Ovary (tissue), 9 donors: ENCODE data around the gene NREP. TPM values are rescaled to one million over a fixed set of nuclear protein-coding genes. Genes with fewer than 3 reads are reported as not detected.

Experiments used
- DNase-seq, 5 donors: peaks; one replicate each; pipeline ENCODE4 v3.0.0-alpha.2; 2019 to 2020
- H3K27ac ChIP-seq, 2 donors: fragments of 200-600 bp; one replicate each; pipeline versions ENCODE4 v1.5.1 to v1.8.0; 2019 to 2022
- H3K27me3 ChIP-seq: fragments of 200-600 bp; one replicate; pipeline ENCODE4 v1.8.0; 2022
- H3K36me3 ChIP-seq: fragments of 200-600 bp; sonication (generic); one replicate; pipeline ENCODE4 v1.5.1; 2019
- H3K4me1 ChIP-seq: one replicate; pipeline ENCODE4 v1.8.1; 2013; ENCODE audit warnings: mild to moderate bottlenecking, moderate library complexity; ENCODE audit not compliant: insufficient read depth
- H3K4me3 ChIP-seq: fragments of 200-600 bp; sonication (generic); one replicate; pipeline ENCODE4 v1.5.1; 2017
- H3K9me3 ChIP-seq, 2 donors: fragments of 200-600 bp in 1 of 2; sonication (generic) in 1 of 2; one replicate each; pipeline versions ENCODE4 v1.5.1 to v1.8.1; 2013 to 2019; ENCODE audit warnings: mild to moderate bottlenecking in 1 of 2, moderate library complexity in 1 of 2
- EP300 ChIP-seq: sonication (generic); formaldehyde crosslinking; IDR thresholded peaks from one replicate; pipeline ENCODE4 v1.6.1; 2017; ENCODE audit warnings: antibody characterized with exemption
- POLR2A ChIP-seq: fragments of 450-650 bp; IDR thresholded peaks from one replicate; pipeline ENCODE4 v1.6.1; 2017; ENCODE audit warnings: antibody characterized with exemption, mild to moderate bottlenecking, moderate library complexity
- WGBS, 3 donors: extraction: QIAGEN DNeasy Blood & Tissue Kit in 1 of 3; methylation state at CpG; one replicate each; pipeline versions ENCODE4 v1.1.5 to v1.1.7; 2013 to 2017; 5-methylcytosine and 5-hydroxymethylcytosine counted together
- intact Hi-C, 4 donors: fragments of 100-400 bp; cut with DNase I; formaldehyde crosslinking; loops; one replicate each; pipeline versions ENCODE4 v1.11.0 to v1.15.1; 2022 to 2023
- polyA plus RNA-seq, 2 donors: library from polyadenylated mRNA; stranded (reverse); fragments of 200-250 nt in 1 of 2; fragments of 350-450 nt in 1 of 2; fragmentation: Illumina TruSeq in 1 of 2; extraction: RNeasy Lipid Tissue Mini Kit (QIAGEN cat#74804) in 1 of 2; gene quantifications; one replicate each; pipeline ENCODE4 v1.2.3, GENCODE V29; 2013 to 2014
- total RNA-seq, 7 donors: library from RNA; depleted of rRNA in 2 of 7; stranded (reverse); fragments of >200 nt in 2 of 7; fragmentation: NEBNext Ultra II Directional in 3 of 7; extraction: Animal tissue kit (Norgen Biotek cat#: 25700) in 3 of 7; gene quantifications; one replicate each; pipeline versions ENCODE4 v1.1.0 to v1.2.4, GENCODE V29; 2016 to 2023
- TF ChIP-seq, protein P1 (sequence below), 3 donors: fragments of 450-650 bp in 2 of 3; fragments of 200-600 bp in 1 of 3; IDR thresholded peaks; one replicate each; pipeline versions ENCODE4 v1.5.1 to v1.8.0; 2016 to 2022; ENCODE audit warnings: antibody characterized with exemption in 3 of 3, mild to moderate bottlenecking in 1 of 3
- donor health status: DM: no; HTN: no; CAD: no; lungs with moderate emphysema.
- donor health status: DM: no; HTN: no; CAD: no.
- donor health status: Bipolar disorder and iron deficiency.
- donor health status: DM: yes; HTN: yes; CAD: no.
- donor health status: DM: no; HTN: no; CAD: no.
- donor health status: DM: yes; HTN: yes; CAD: no.

NREP gene
- total and polyA plus RNA-seq, 9 donors = 17.0 to 129 (median 31.2) TPM

- Histone ChIP-seq H3K4me1 (peaks cover 6% of the 10 kb centered on the region), H3K4me3 (peak overlapping the region; percentile 67), H3K27ac (peak overlapping the region; percentile 65 to 82), H3K9me3 (no peaks in the 10 kb centered on the region), H3K27me3 (no peaks in the 10 kb centered on the region), H3K36me3 (no peaks in the 10 kb centered on the region)
- TF ChIP-seq EP300 = no peak
- TF ChIP-seq POLR2A = peak; percentile 36
- TF ChIP-seq, protein P1, sequence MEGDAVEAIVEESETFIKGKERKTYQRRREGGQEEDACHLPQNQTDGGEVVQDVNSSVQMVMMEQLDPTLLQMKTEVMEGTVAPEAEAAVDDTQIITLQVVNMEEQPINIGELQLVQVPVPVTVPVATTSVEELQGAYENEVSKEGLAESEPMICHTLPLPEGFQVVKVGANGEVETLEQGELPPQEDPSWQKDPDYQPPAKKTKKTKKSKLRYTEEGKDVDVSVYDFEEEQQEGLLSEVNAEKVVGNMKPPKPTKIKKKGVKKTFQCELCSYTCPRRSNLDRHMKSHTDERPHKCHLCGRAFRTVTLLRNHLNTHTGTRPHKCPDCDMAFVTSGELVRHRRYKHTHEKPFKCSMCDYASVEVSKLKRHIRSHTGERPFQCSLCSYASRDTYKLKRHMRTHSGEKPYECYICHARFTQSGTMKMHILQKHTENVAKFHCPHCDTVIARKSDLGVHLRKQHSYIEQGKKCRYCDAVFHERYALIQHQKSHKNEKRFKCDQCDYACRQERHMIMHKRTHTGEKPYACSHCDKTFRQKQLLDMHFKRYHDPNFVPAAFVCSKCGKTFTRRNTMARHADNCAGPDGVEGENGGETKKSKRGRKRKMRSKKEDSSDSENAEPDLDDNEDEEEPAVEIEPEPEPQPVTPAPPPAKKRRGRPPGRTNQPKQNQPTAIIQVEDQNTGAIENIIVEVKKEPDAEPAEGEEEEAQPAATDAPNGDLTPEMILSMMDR (IDR thresholded peaks at IDR 0.05) = peak in 2 of 3 donors; percentile 49 to 51
- 0 to 1% (median 1%) methylated on average over 75 to 98 of the region's 98 CpGs for WGBS, 3 donors
- intact Hi-C loops = no loop called here
- peak; percentile 89 to 95 (median 94) for DNase-seq
These were observed 625 bp upstream of the NREP start for GRCh38 chr5:111757355-111758283.

GRCh38 chr5:111755942-111756381, 1.0 kb downstream of the NREP start:
- intact Hi-C loops = no loop called here
- WGBS, 3 donors = 0 to 1% (median 1%) methylated on average over 5 of the region's 5 CpGs
- H3K27ac ChIP-seq = no peak overlapping the region

DNA sequence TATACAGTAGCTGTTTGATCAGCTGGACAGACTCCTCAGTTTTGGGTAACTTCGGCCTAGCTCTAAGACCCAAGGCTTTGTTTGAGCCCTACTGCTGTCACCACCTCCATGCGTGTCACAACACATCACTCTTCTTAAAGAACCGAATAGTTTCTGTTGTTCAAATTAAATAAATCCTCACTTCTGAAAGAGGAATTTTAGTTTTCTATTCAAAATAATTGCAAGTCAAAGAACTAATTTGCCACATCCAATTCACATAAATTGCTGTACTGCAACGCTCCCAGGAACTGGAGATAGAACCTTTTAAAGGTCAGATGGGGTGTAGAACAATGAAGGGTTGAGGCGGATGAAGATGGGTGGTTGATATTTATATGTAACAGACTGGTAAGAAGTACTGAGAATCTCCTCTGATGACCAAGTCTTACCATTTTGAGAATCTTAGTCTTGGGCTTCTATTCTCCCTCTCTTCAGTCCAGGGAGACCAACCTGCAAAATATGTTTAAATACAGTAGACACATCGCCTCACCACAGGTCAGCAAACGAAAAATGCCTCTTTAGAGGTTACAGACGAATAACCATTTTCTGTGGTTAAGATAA, 1.6 kb downstream of the NREP start:
- no peaks in the 10 kb centered on the region for H3K27me3 ChIP-seq
- no peak for DNase-seq
- TF ChIP-seq POLR2A = no peak
- TF ChIP-seq, protein P1 (IDR thresholded peaks at IDR 0.05) = no peak
- peaks cover 6% of the 10 kb centered on the region for H3K4me1 ChIP-seq
- H3K4me3 ChIP-seq = no peak overlapping the region
- H3K36me3 ChIP-seq = no peaks in the 10 kb centered on the region
- H3K27ac ChIP-seq = no peak overlapping the region
- intact Hi-C loops = no loop called here
- 59 to 64% (median 61%) methylated on average over 8 of the region's 8 CpGs for WGBS, 3 donors
- no peaks in the 10 kb centered on the region for H3K9me3 ChIP-seq

More at GRCh38 chr5:111755942-111756381, 1.0 kb downstream of the NREP start:
- no peaks in the 10 kb centered on the region for H3K36me3 ChIP-seq
- TF ChIP-seq, protein P1 (IDR thresholded peaks at IDR 0.05) = no peak
- TF ChIP-seq POLR2A (no peak), EP300 (no peak)
- no peak for DNase-seq
- H3K27me3 ChIP-seq = no peaks in the 10 kb centered on the region
- no peaks in the 10 kb centered on the region for H3K9me3 ChIP-seq
- H3K4me1 ChIP-seq = peaks cover 6% of the 10 kb centered on the region
- peak overlapping the region; percentile 67 for H3K4me3 ChIP-seq

GRCh38 chr5:111753884-111754589, 3.0 kb downstream of the NREP start:
- 76 to 94% (median 88%) methylated on average over 3 of the region's 3 CpGs for WGBS, 3 donors
- no peaks in the 10 kb centered on the region for H3K9me3 ChIP-seq
- no peaks in the 10 kb centered on the region for H3K36me3 ChIP-seq
- H3K4me3 ChIP-seq = no peak overlapping the region
- intact Hi-C loops = no loop called here
- TF ChIP-seq, protein P1 (IDR thresholded peaks at IDR 0.05) = no peak
- TF ChIP-seq POLR2A = no peak
- H3K27ac ChIP-seq = no peak overlapping the region
- peaks cover 6% of the 10 kb centered on the region for H3K4me1 ChIP-seq
- DNase-seq = no peak
- H3K27me3 ChIP-seq = no peaks in the 10 kb centered on the region
